Transverse colon (tissue), 4 donors: Measurements from ENCODE around the gene KCNE3. TPM values are rescaled to one million over a fixed set of nuclear protein-coding genes. Genes with fewer than 3 reads are reported as not detected.
A peak's percentile ranks its signal among the peaks of the same experiment; 100 is the strongest.

Experiments
- DNase-seq: peaks from one replicate; pipeline ENCODE4 v3.0.0-alpha.2; 2019
- H3K27ac ChIP-seq, 4 donors: fragments of 200-600 bp; sonication (generic); 2 replicates each; pipeline ENCODE4 v1.5.1; 2016 to 2018; ENCODE audit warnings: inconsistent platforms in 4 of 4
- H3K27me3 ChIP-seq: fragments of 200-600 bp; sonication (generic); 2 replicates; pipeline ENCODE4 v1.5.1; 2017; ENCODE audit warnings: inconsistent platforms
- H3K36me3 ChIP-seq, 4 donors: fragments of 200-600 bp; sonication (generic); 2 replicates each; pipeline ENCODE4 v1.5.1; 2017 to 2019; ENCODE audit warnings: inconsistent platforms in 4 of 4
- H3K4me1 ChIP-seq, 4 donors: fragments of 200-600 bp; sonication (generic); 2 replicates each; pipeline ENCODE4 v1.5.1; 2017 to 2020; ENCODE audit warnings: inconsistent platforms in 4 of 4
- H3K4me3 ChIP-seq, 4 donors: fragments of 200-600 bp; sonication (generic); 1 replicate in 1 of 4; 2 replicates in 3 of 4; pipeline versions ENCODE4 v1.5.1 to v1.6.1; 2017 to 2019; ENCODE audit warnings: inconsistent platforms in 4 of 4
- H3K9me3 ChIP-seq, 2 donors: fragments of 200-600 bp; sonication (generic); 2 replicates each; pipeline ENCODE4 v1.5.1; 2017 to 2019; ENCODE audit warnings: inconsistent platforms in 2 of 2
- CTCF ChIP-seq, 5 experiments: fragments of 200-600 bp in 3 of 5; fragments of 450-650 bp in 2 of 5; sonication (generic) in 3 of 5; IDR thresholded peaks; 1 replicate in 2 of 5; 2 replicates in 3 of 5; pipeline ENCODE4 v1.5.1; 2016 to 2017; ENCODE audit warnings: antibody characterized with exemption in 5 of 5, inconsistent platforms in 3 of 5, mild to moderate bottlenecking in 2 of 5, moderate library complexity in 1 of 5
- EP300 ChIP-seq: sonication (generic); formaldehyde crosslinking; IDR thresholded peaks from one replicate; pipeline ENCODE4 v1.6.1; 2017; ENCODE audit warnings: antibody characterized with exemption, low read depth
- POLR2A ChIP-seq: fragments of 450-650 bp; IDR thresholded peaks from one replicate; pipeline ENCODE4 v1.6.1; 2016; ENCODE audit warnings: antibody characterized with exemption, mild to moderate bottlenecking, moderate library complexity
- POLR2AphosphoS5 ChIP-seq, 3 donors: sonication (generic); formaldehyde crosslinking; IDR thresholded peaks; one replicate each; pipeline ENCODE4 v1.6.1; 2016; ENCODE audit warnings: antibody characterized with exemption in 3 of 3
- WGBS, 2 donors: methylation state at CpG; one replicate each; pipeline ENCODE4 v1.1.5; 2018; ENCODE audit warnings: low coverage in 1 of 2; 5-methylcytosine and 5-hydroxymethylcytosine counted together
- in situ Hi-C, 4 donors: fragments of 200-750 bp; cut with MboI; loops; one replicate each; pipeline versions ENCODE4 v1.15.0 to v1.15.1; 2017; ENCODE audit warnings: low sequenced_read_pairs in 3 of 4, low pct_ligation_motif_present in 1 of 4, low pct_unique_long_range_greater_than_20kb in 1 of 4
- intact Hi-C: fragments of 100-400 bp; cut with DNase I; formaldehyde crosslinking; loops from one replicate; pipeline ENCODE4 v1.15.1; 2023; ENCODE audit warnings: low total_unique reads
- total RNA-seq, 4 donors: library from RNA; depleted of rRNA; stranded (reverse); fragments of >200 nt; gene quantifications; one replicate each; pipeline ENCODE4 v1.1.0, GENCODE V29; 2016

Gene KCNE3
- total RNA-seq, 4 donors from 2014 or later: 0.80 to 14.9 (median 6.8) TPM

- Histone ChIP-seq H3K4me1 (peaks cover 0 to 38% (median 26%) of the 10 kb centered on the region in 4 donors), H3K27ac (peak overlapping the region; percentile 38 to 70 (median 62)), H3K36me3 (no peaks in the 10 kb centered on the region), H3K27me3 (no peaks in the 10 kb centered on the region), H3K9me3 (no peaks in the 10 kb centered on the region), H3K4me3 (no peak overlapping the region)
- no peak for DNase-seq
- intact Hi-C loops: no loop called here
- 78% methylated on average over 5 of the region's 5 CpGs; no CpG with 5 or more reads in 1 of the 2 donors for WGBS, 2 donors
- in situ Hi-C loops: loop anchor here in 3 of 4 donors (25.0 kb wide), 1 partner anchor 275 kb away; the partner anchor contains the start of genes CHRDL2 (in 3 of the 3) and RNF169 (in 3 of the 3)
- no peak for TF ChIP-seq POLR2A
- no peak for TF ChIP-seq CTCF (IDR thresholded peaks at IDR 0.05)
- TF ChIP-seq EP300: no peak
- TF ChIP-seq POLR2AphosphoS5 (IDR thresholded peaks at IDR 0.05): no peak
These were observed 4.7 kb downstream of the KCNE3 start for GRCh38 chr11:74462631-74463030.

- no peaks in the 10 kb centered on the region for H3K36me3 ChIP-seq
- intact Hi-C loops: no loop called here
- WGBS, 2 donors: 50% methylated on average over 2 of the region's 2 CpGs; no CpG with 5 or more reads in 1 of the 2 donors
These were observed 5.3 kb downstream of the KCNE3 start for GRCh38 chr11:74462009-74462408.

GRCh38 chr11:74460481-74461154 is 6.7 kb downstream of the KCNE3 start:
- intact Hi-C loops (no loop called here), in situ Hi-C loops (loop anchor here in 3 of 4 donors (25.0 kb wide), 1 partner anchor 277 kb away; the partner anchor contains the start of genes CHRDL2 (in 3 of the 3) and RNF169 (in 3 of the 3))
- WGBS, 2 donors: 56 to 59% methylated on average over 2 of the region's 2 CpGs
- no peak overlapping the region for H3K4me3 ChIP-seq
- DNase-seq: no peak
- H3K27me3 ChIP-seq: no peaks in the 10 kb centered on the region
- TF ChIP-seq EP300 (no peak), POLR2AphosphoS5 (IDR thresholded peaks at IDR 0.05) (no peak), CTCF (IDR thresholded peaks at IDR 0.05) (no peak), POLR2A (no peak)
- H3K36me3 ChIP-seq: peaks cover 0 to 3% (median 0%) of the 10 kb centered on the region in 4 donors
- no peaks in the 10 kb centered on the region for H3K9me3 ChIP-seq
- peaks cover 0 to 23% (median 15%) of the 10 kb centered on the region in 4 donors for H3K4me1 ChIP-seq
- peak overlapping the region; percentile 54 to 70 (median 69) for H3K27ac ChIP-seq

More at GRCh38 chr11:74462009-74462408, 5.3 kb downstream of the KCNE3 start:
- Histone ChIP-seq H3K4me1 (peaks cover 0 to 34% (median 23%) of the 10 kb centered on the region in 4 donors), H3K27me3 (no peaks in the 10 kb centered on the region), H3K27ac (peak overlapping the region; percentile 54 to 70 (median 69)), H3K9me3 (no peaks in the 10 kb centered on the region), H3K4me3 (peak overlapping the region in 1 of 4 donors; percentile 18)
- in situ Hi-C loops: loop anchor here in 3 of 4 donors (25.0 kb wide), 1 partner anchor 275 kb away; the partner anchor contains the start of genes CHRDL2 (in 3 of the 3) and RNF169 (in 3 of the 3)
- DNase-seq: peak; percentile 61
- TF ChIP-seq POLR2A (peak; percentile 18), POLR2AphosphoS5 (IDR thresholded peaks at IDR 0.05) (peak in 2 of 3 donors; percentile 43 to 45), EP300 (no peak), CTCF (IDR thresholded peaks at IDR 0.05) (no peak)

- 54 to 64% methylated on average over 4 of the region's 4 CpGs for WGBS, 2 donors
These were observed 7.3 kb downstream of the KCNE3 start for GRCh38 chr11:74460065-74460464.

More at GRCh38 chr11:74460065-74460464, 7.3 kb downstream of the KCNE3 start:
- H3K27ac ChIP-seq: peak overlapping the region in 3 of 4 donors; percentile 54 to 69 (median 69)
- in situ Hi-C loops (loop anchor here in 3 of 4 donors (25.0 kb wide), 1 partner anchor 277 kb away; the partner anchor contains the start of genes CHRDL2 (in 3 of the 3) and RNF169 (in 3 of the 3)), intact Hi-C loops (no loop called here)
- TF ChIP-seq EP300 (no peak), POLR2AphosphoS5 (IDR thresholded peaks at IDR 0.05) (no peak), CTCF (IDR thresholded peaks at IDR 0.05) (no peak)
- no peak for DNase-seq
- H3K4me3 ChIP-seq: no peak overlapping the region
- H3K27me3 ChIP-seq: no peaks in the 10 kb centered on the region
- peaks cover 0 to 3% (median 0%) of the 10 kb centered on the region in 4 donors for H3K36me3 ChIP-seq
- H3K9me3 ChIP-seq: no peaks in the 10 kb centered on the region
- H3K4me1 ChIP-seq: peaks cover 0 to 21% (median 13%) of the 10 kb centered on the region in 4 donors
